Measurements from ENCODE around the gene APBB2. TPM values are rescaled to one million over a fixed set of nuclear protein-coding genes. Genes with fewer than 3 reads are reported as not detected.
"Not testable (repeated sequence)": the region's sequence is repeated elsewhere in the genome, so short reads cannot be mapped to it uniquely, and the experiment has no call there.

APBB2 gene
- total RNA-seq, 2 donors from 2014 or later: 134 to 137 TPM

DNA sequence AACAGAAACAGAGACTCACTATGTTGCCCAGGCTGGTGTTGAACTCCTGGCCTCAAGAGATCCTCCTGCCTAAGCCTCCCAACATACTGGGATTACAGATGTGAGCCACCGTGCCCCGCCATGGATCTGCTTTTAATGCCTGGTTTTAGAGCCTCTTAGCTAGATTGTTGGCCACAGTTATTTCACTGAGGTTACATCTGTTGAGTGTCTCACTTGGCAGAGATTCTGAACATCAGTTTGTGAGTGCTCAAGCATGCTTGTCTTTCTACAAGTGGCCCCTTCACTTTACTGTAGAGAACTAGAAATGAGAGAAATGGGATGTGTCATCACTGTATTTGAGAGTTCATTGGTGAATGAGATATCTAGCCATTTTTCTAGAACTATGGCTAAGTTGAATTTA, 218.5 kb downstream of the APBB2 start:
- Histone ChIP-seq H3K9me3 (no peaks in the 10 kb centered on the region), H3K4me3 (no peak overlapping the region), H3K36me3 (no peaks in the 10 kb centered on the region), H3K27ac (no peak overlapping the region), H3K4me1 (ENCODE audit: control insufficient read depth in 1 of 2, low read depth in 2 of 2) (peaks cover 10 to 33% of the 10 kb centered on the region in 2 donors), H3K27me3 (replicated peaks; ENCODE audit: insufficient read depth) (no peaks in the 10 kb centered on the region)
- DNase-seq (ENCODE audit: low spot score) (no peak), ATAC-seq (ENCODE audit: insufficient number of reproducible peaks, low FRiP score, low read depth) (no peak)
- TF ChIP-seq, protein P1, sequence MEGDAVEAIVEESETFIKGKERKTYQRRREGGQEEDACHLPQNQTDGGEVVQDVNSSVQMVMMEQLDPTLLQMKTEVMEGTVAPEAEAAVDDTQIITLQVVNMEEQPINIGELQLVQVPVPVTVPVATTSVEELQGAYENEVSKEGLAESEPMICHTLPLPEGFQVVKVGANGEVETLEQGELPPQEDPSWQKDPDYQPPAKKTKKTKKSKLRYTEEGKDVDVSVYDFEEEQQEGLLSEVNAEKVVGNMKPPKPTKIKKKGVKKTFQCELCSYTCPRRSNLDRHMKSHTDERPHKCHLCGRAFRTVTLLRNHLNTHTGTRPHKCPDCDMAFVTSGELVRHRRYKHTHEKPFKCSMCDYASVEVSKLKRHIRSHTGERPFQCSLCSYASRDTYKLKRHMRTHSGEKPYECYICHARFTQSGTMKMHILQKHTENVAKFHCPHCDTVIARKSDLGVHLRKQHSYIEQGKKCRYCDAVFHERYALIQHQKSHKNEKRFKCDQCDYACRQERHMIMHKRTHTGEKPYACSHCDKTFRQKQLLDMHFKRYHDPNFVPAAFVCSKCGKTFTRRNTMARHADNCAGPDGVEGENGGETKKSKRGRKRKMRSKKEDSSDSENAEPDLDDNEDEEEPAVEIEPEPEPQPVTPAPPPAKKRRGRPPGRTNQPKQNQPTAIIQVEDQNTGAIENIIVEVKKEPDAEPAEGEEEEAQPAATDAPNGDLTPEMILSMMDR (IDR thresholded peaks at IDR 0.05): no peak

DNA sequence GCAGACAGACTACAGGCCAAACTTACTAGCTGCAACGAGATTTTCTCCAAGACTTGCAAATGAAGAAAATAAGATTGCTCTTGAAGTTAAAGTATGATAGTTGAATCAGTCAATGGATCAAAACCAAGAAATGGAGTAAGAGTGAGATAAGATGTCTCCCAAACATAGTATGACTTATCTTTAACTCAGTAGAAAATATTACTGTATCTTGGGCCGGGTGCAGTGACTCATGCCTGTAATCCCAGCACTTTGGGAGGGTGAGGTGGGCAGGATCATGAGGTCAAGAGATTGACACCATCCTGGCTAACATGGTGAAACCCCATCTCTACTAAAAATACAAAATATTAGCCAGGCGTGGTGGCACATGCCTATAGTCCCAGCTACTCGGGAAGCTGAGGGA, 220.0 kb downstream of the APBB2 start:
- peaks cover 17 to 40% of the 10 kb centered on the region in 2 donors for H3K4me1 ChIP-seq (ENCODE audit: control insufficient read depth in 1 of 2, low read depth in 2 of 2)
- H3K27ac ChIP-seq: peak overlapping the region in 1 of 2 donors; percentile 25
- not testable (repeated sequence) for H3K27me3 ChIP-seq (replicated peaks; ENCODE audit: insufficient read depth); H3K36me3 ChIP-seq; H3K4me3 ChIP-seq; DNase-seq (ENCODE audit: low spot score); ATAC-seq (ENCODE audit: insufficient number of reproducible peaks, low FRiP score, low read depth); H3K9me3 ChIP-seq

DNA sequence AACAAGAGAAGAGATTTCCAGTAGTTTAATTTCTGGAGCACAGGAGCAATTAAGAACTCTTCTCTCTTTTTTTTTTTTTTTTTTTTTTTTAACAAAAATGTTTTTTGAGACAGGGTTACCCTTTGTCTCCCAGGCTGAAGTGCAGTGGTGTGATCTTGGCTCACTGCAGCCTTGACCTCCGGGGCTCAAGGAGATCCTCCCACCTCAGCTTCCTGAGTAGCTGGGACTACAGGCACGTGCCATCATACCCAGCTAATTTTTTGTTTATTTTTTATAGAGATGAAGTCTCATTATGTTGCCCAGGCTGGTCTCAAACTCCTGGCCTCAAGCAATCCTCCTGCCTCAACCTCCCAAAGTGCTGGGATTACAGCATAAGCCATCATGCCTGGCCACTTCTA, 221.0 kb downstream of the APBB2 start:
- not testable (repeated sequence) for ATAC-seq (ENCODE audit: insufficient number of reproducible peaks, low FRiP score, low read depth); H3K27ac ChIP-seq; DNase-seq (ENCODE audit: low spot score); H3K27me3 ChIP-seq (replicated peaks; ENCODE audit: insufficient read depth); H3K9me3 ChIP-seq; H3K4me3 ChIP-seq; H3K36me3 ChIP-seq
- H3K4me1 ChIP-seq (ENCODE audit: control insufficient read depth in 1 of 2, low read depth in 2 of 2): peaks cover 17 to 40% of the 10 kb centered on the region in 2 donors

DNA sequence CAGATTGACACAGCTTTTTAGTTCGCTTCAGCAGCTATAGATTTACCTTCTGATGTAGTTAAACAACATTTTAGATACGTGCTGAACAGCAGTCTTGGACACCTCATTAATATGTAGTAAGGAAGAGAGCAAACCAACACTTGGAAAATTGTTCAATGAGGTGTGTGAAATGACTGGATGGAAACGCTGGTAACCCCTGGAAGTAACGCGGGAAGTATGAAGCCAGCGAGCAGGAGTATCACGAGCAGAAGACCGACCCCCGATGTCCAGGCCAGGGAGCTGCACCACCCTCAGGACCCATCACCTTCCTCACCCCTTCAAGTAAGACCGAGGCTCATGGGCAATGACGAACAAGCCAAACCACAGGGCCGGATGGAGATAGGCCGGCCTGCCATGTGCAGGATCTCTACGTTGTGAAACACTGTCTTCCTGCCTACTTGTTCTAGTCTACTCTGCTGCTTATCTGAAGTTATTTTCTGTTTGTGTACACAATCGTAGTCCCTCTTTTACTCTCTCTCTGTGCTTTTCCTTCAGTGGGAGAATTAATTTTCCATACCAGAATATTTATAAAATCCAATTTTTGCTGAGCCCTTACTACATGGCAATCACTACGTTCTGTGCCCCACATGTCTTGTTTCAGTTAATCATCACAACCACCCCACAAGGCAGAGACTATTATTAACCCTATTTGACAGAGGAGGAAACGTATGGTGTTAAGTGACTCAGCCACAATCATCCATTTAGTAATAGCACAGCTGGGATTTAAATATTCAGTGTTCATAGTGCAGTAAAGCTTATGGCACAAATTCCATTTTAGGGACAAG, 221.7 kb downstream of the APBB2 start:
- TF ChIP-seq, protein P1 (IDR thresholded peaks at IDR 0.05): no peak
- H3K36me3 ChIP-seq: no peaks in the 10 kb centered on the region
- DNase-seq (ENCODE audit: low spot score): no peak
- no peaks in the 10 kb centered on the region for H3K9me3 ChIP-seq
- no peak overlapping the region for H3K27ac ChIP-seq
- peaks cover 17 to 40% of the 10 kb centered on the region in 2 donors for H3K4me1 ChIP-seq (ENCODE audit: control insufficient read depth in 1 of 2, low read depth in 2 of 2)
- H3K4me3 ChIP-seq: no peak overlapping the region
- ATAC-seq (ENCODE audit: insufficient number of reproducible peaks, low FRiP score, low read depth): no peak
- H3K27me3 ChIP-seq (replicated peaks; ENCODE audit: insufficient read depth): no peaks in the 10 kb centered on the region

- Histone ChIP-seq H3K36me3 (no peaks in the 10 kb centered on the region), H3K4me1 (ENCODE audit: control insufficient read depth in 1 of 2, low read depth in 2 of 2) (peaks cover 21 to 44% of the 10 kb centered on the region in 2 donors), H3K9me3 (no peaks in the 10 kb centered on the region), H3K27ac (no peak overlapping the region), H3K4me3 (no peak overlapping the region), H3K27me3 (replicated peaks; ENCODE audit: insufficient read depth) (no peaks in the 10 kb centered on the region)
- ATAC-seq (ENCODE audit: insufficient number of reproducible peaks, low FRiP score, low read depth) (no peak), DNase-seq (ENCODE audit: low spot score) (no peak)
- TF ChIP-seq, protein P1 (IDR thresholded peaks at IDR 0.05): no peak
Measured at GRCh38 chr4:40991908-40992307, 222.4 kb downstream of the APBB2 start.

GRCh38 chr4:40990899-40991265, 223.5 kb downstream of the APBB2 start:
- DNase-seq (ENCODE audit: low spot score): no peak
- Histone ChIP-seq H3K27me3 (replicated peaks; ENCODE audit: insufficient read depth) (no peaks in the 10 kb centered on the region), H3K36me3 (no peaks in the 10 kb centered on the region), H3K9me3 (no peaks in the 10 kb centered on the region), H3K4me3 (no peak overlapping the region), H3K4me1 (ENCODE audit: control insufficient read depth in 1 of 2, low read depth in 2 of 2) (peaks cover 21 to 49% of the 10 kb centered on the region in 2 donors), H3K27ac (peak overlapping the region in 1 of 2 donors; percentile 5)
- no peak for ATAC-seq (ENCODE audit: insufficient number of reproducible peaks, low FRiP score, low read depth)
- TF ChIP-seq, protein P1 (IDR thresholded peaks at IDR 0.05): no peak
